CD4-positive, alpha-beta T cell treated with Interleukin-21 for 1 hour (primary cell): ENCODE results near the gene SESN3.
A peak's percentile ranks its signal among the peaks of the same experiment; 100 is the strongest.
"Not testable (repeated sequence)": the region's sequence is repeated elsewhere in the genome, so short reads cannot be mapped to it uniquely, and the experiment has no call there.

ENCODE experiments used
- DNase-seq: peaks from one replicate; pipeline ENCODE4 v3.0.0-alpha.2; 2020

SESN3 gene, protein sequence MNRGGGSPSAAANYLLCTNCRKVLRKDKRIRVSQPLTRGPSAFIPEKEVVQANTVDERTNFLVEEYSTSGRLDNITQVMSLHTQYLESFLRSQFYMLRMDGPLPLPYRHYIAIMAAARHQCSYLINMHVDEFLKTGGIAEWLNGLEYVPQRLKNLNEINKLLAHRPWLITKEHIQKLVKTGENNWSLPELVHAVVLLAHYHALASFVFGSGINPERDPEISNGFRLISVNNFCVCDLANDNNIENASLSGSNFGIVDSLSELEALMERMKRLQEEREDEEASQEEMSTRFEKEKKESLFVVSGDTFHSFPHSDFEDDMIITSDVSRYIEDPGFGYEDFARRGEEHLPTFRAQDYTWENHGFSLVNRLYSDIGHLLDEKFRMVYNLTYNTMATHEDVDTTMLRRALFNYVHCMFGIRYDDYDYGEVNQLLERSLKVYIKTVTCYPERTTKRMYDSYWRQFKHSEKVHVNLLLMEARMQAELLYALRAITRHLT

DNA sequence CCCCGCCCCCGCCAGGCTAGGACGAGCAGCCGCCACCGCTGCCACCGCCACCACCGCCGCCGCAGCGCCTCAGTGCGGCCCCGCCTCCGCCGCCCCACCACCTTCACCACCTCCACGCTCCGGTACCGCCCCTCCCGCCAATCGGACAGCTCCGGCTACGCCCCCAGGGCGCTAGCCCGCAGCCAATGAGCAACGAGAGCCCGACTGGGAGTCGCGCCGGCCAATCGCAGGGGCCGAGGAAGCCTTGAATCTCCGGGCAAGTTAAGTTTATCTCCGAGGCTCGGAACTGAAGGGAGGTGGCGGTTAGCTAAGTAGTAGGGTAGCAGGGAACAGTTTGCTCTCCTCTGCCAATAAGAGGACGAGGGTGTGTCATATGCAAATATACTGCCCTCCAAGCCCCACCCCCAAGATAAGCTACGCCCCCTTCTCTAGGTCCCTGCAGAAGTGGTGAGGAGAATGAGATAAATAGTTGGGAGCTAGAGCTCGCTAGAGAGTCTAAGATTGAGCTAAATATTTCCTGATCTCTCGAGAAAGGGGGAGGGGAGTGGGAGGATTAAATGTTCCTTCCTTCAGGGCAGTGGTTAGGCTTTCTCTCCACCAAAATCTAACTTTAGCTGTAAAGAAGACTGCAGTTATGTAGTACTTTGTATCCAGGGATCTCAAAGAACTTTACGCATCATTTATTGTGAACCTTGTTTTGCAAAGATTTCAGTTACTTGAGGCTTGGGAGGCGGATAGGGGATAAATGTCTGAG lies at the start of gene SESN3:
Gene SESN3, minus strand, starts transcription at position 76 of the 754 bp plus-strand sequence. CDS start 342 bp downstream, outside the sequence.
- peak; percentile 99 for DNase-seq

DNA sequence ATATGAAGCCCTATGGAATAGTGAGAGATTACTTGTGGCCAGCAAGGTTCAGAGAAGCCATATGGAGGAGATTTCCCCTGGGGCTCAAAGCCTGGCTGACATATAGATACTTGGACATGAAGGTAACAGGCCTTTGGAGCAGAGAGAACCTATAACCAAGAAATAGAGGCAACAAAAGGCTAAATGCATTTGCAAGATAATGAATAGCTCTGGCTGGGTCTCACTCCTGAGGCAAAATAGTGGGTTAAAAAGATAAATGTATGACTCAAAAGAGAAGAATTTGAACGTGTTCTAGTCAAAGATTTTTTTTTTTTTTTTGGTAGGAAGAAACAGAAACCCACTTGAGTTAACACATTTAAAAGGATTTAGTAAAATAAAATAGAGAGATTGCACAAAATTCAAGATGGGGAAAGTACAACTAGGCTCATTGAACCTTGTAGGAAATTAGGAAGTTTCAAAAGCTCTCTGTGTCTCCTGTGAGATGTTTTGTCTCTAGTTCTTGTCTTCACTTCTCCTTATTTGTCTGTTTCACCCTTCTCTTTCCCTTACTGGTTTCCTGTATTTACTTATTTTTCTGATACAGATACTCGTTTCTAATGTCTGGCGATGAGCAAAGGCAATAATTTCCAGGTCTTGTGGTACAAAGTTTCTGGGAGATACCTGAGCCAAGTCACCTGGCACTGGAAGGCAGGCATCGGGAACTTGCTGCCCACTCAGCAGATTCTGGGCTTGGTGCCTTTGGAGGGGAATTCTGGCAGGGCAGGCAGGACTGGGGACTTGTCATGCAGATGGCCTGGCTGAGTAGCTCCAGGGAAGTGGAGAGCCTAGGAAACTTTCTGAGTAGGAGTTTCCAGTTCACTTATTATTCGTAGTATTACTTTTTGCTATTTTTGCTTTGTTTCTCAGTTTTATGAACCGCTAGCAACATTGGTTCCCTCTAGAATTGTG lies 49.2 kb upstream of the SESN3 start:
- DNase-seq = no peak

DNA sequence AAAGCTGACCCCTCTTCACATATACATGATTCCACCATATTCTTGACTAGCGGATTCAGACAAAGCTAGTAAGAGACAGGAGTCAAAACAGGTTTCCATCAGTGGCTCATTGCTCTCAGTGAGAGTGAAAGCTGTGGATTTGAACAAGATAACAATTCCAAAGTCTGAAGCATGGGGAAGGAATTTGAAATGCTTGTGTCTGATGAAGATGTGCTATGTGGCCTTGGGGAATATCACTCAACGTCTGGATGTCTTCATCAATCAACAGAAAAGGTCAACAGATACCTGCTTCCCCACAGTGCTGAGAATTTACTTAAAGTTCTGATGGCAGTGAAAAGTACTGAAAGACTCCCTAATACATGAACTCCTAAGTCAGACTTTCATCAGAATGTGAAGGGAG lies 46.9 kb upstream of the SESN3 start:
- no peak for DNase-seq

DNA sequence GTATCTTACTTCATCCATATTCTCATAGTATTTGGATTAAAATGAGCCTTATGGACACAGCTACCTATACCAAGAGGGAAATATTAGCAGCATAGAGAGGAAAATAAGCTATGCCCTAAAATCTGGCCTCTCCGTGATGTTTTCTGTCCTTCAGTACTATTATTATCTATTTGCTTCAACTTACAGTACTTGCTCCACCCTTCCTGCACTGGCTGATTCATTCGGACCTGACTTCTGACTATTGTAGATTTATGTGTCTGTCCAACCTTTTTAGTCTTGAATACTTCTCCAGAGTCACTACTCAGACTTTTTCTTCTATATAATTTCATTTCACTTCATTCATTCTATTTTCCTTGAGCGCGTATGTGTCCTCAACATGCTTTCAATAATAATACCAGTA lies 45.1 kb upstream of the SESN3 start:
- no peak for DNase-seq

DNA sequence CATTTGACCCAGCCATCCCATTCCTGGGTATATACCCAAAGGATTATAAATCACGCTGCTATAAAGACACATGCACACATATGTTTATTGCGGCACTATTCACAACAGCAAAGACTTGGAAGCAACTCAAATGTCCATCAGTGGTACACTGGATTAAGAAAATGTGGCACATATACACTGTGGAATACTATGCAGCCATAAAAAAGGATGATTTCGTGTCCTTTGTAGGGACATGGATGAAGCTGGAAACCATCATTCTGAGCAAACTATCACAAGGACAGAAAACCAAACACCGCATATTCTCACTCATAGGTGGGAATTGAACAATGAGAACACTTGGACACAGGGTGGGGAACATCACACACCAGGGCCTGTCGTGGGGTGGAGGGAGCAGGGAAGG lies 42.6 kb upstream of the SESN3 start:
- DNase-seq = not testable (repeated sequence)

DNA sequence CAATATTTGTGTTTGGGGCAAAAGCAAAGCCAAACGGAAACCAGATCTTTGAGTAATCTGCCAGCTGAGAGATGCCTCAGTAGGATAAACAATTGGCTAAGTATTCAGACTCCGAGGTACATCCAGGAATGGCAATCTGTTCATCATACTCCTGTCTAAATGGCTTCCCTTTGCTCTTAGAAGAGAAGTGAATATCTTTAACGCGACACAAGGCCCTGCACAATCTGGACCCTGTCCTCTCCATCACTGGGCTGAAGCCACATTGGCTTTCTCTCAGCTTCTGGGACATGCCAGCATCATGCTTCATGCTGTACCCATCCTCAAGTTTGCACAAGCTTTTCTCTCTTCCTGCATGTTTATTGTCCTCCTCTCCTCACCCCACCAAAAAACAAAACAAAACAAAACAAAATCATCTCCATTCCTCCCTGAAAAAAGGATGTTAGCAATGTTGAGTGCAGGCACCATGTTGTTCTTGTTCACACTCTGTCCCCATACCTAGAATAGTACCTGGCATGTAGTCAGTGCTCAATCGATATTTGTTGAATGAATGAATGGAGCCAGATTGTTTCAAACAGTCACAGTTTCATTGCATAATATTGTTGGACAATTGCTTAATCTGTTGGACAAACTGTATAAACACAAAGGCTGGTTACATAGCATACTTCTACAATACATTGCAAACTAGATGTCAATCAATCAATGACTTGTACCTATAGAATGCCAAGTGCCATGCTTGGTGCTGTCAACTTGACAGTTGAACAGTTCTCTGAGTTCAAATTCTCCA lies 38.2 kb upstream of the SESN3 start:
- DNase-seq = no peak

DNA sequence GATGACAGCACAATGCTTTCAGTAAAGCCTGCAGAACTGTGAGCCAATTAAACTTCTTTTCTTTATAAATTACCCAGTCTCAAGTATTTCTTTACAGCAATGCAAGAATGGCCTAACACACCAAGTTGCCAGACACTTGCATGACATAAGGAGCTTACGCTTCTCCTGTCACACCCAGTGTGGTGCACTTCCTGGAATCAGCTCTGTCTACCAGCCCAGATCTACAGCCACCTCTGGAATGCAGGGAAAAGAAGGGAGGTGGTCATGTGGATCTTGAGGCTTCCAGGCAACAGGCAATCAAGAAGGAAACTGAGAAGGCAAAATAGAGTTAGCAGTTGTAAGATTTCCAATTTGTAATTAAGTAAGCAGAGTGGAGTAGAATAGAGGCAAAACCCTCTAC lies 37.4 kb upstream of the SESN3 start:
- no peak for DNase-seq

DNA sequence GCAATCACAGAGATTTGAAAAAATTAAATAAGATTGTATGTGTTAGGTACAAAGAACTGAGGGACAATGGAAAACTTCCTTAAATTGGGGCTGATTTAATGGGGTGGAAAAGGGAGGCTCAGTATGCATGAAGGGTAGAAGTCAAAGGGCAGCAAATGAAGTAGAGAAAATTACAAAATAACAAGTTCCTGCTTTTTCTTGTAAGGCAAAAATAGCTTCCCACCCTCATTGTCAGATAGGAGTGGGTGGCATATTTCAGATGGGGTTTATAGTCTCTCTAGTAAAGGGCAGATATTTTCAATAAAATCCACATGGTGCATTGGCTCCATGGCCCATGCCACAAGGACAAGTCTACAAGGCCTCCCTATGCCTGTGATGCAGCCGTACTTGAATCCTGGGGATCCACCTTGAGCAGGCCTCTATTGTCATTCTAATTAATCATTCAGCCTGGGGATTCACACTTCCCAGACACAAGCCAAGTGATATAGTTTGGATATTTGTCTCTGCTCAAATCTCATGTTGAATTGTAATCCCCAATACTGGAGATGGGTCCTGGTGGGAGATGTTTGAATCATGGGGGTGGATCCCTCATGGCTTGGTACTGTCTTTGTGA lies 36.7 kb upstream of the SESN3 start:
- no peak for DNase-seq

DNA sequence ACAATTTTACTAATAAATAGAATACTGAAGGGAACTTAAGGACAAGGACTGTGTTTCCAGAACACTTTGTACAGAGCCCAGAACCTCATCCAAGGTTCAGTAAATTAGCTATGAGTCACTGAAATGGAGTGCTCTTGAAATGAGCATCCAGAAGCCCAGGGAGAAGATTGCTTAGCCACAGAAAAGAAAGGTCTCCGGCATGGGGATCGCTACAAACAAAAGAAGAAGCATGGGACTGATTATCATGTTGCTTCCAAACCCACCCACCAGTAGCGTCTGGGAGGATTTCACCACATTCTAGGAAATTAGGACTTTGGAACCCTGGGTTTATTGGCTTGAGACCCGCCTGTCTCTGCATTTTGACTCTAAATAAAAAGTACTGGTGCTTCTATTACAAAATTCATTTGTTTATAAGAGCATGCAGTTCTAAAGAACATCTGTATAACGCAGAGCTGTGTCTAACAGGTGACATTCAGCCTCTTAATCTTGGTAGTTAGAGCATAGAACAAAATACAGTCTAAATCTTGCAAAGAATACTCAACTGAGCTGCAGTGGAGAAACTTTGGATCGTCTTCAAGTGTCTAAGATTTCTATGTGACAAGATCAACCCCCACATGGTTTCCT lies 35.9 kb upstream of the SESN3 start:
- DNase-seq = no peak

DNA sequence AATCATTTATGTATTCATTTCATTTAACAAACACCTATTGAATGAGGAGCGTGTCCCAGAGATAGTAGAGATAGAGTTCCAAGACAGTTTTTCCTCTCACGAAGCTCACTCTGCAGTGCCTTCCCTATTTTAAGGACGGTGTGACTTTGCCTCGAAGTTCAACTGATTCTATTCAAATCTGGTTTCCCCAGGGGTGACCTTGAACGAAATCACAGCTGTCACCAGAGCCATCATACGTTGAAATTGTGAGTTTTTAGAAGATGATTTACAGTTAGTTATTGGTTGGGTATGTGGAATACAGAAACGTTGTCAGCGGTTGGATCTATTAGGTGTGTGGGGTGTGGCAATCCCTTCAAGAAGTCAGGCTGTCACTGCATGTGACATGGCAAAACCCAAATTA lies 33.9 kb upstream of the SESN3 start:
- no peak for DNase-seq

DNA sequence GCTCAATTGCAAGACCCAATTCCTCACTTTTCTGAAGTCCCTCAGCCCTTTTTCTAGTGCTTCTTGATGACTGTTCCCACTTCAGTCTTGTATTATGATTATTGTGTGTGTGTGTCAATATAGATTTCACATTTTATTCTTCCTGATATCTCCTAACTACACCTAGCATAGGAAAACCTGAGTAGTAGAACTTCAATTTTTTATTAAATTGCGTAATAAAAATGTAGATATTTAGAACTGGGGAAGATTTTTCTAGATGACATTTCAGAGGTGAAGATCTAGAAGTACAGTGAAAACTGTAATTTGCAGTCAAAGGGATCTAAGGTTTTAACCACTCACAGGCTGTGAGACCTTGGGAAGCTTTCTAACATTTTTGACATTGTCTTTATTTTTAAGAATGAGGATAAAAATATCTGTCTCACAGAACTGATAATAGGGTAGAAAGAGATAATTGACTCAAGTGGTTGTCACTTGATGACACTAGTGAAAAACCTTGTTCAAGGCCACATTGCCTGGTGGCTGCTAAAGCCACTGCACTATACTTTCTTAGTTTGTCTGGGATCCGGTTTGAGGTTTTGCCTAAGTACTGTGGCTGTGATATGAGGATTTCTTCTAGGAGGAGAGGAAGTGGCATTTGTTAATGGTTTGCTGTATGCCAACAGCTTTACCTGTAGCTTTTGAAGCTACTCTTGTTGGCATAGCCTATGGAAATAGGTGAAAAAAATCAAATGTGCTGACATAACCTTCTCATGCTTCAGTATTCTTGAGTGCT lies 32.2 kb upstream of the SESN3 start:
- no peak for DNase-seq

DNA sequence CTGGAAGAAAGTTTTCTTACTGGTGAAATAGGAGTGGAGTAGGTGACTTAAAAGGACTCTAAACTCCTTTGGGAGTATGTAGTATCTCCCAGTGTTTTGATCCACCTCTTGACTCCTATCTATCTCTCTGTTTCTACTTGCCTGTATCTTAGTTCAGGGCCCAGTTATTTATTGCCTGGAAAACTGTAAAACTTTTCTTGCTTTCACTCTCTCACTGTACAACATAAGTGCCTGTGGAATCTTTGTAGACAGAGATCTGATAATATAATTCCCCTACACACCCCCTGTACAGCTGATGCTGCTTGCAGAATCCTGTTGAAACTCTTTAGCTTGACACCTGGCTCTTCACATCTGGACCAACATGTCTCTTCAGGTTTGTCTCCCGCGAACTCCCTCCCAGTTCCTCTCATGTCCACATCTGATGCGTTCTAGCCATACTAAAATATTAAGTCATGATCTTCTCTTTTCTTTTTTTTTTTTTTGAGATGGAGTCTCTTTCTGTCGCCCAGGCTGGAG lies 26.5 kb upstream of the SESN3 start:
- no peak for DNase-seq

DNA sequence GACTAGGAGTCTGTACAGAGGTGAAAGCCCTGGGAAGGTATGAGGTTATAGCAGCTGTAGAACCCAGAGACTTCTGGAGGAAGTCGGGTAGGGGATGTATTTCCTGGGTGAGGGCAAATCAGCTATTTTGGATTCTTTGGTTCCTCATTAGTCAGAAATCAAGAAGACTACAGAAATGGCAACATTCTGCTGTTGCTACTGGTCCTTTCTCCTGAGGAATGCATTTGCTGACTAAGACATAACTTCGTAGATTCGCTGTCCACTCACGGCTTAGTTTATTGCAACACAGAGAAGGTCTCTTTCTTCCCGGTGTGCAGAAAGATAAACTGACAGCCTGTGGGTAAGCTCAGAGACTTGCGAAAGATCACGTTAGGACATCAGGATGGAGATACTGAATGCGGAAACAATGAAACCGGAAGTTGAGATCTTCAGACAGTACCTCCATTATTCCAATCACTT lies 25.3 kb upstream of the SESN3 start:
- DNase-seq = peak; percentile 19

DNA sequence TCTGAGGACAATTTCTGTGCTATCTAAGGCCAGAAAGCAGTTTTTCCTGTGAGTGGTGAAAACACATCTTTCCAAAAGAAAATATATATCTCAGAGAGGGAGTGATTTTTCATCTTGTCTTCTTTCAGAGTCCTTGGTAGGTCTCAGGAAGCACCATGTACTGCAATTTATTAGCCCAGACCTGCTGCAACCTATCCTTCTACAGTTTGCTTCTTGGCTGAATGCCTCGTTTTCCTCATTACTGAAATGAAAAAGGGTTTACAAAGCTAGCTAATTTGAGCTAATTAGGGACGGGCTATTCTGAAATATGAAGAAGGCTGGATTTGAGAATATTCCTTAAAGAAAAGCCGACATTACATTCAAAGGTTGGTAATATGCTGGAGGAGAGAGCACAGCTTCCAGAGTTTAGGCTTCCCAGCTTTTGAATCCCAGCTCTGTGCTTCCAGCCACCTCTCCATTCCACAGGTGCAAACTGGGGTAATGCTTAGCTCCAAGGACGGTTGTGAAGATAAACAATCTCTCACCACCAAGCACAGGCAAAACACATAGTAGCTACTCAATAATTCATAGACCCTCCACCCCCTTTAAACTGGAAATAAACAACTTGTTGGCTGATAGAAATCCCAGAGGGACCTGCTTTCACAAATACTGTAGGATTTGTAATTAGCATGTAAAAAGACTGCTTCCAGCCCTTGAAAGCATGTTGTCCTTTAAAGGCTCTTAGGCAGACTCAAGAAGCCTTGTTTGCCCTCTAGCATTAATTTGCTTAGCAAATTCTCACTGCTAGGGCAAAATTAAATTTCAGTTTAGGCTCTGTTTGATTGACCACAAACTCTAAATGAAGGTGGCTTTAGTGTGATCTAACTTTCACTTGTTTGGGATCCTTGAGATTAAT lies 24.5 kb upstream of the SESN3 start:
- DNase-seq = no peak

DNA sequence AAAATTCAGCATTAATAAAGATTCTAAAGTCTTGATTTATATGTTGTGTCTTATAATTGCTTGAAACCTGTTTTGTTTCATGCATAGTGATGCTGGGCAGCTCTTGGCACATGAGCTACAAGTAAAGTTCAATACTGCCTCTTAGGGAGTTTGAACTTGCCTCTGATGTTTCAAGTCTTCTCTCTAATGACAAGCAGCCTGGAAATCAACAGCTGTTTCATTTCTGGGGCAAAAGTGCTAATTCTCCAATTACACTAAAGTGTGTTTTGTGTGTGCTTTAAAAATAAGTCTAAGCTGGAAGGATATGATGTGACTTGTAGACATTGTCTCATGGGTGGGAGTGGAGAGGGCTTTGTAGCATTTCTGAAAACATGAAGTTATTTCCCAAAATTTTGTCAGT lies 23.7 kb upstream of the SESN3 start:
- DNase-seq = no peak

DNA sequence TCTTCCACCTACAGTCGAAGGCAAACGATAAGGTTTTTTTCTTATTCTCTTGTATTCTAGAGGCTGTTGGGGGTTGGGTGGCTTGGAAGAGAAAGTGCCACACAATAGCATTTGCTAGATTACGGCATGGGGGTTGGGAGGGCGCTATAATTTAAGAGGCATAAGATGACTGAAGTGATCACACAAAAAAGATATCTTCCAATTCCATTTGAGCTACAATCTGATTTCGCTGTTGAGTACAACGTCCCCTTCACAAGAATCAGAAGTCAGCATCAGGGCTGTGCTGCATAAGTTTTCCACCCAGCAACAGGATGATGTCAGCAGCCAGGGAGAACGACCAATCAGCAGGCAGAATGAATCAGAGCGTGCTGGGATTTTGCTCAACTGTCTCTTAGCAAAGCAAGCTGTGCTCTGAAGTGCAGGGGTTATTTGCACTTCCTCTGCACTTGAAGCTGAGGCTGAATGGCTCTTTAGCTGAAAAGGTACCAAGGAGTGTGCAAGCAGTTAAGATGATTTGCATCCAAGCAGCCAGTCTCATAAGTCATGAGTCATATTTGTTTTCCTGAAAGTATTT lies 23.2 kb upstream of the SESN3 start:
- DNase-seq = peak; percentile 89

DNA sequence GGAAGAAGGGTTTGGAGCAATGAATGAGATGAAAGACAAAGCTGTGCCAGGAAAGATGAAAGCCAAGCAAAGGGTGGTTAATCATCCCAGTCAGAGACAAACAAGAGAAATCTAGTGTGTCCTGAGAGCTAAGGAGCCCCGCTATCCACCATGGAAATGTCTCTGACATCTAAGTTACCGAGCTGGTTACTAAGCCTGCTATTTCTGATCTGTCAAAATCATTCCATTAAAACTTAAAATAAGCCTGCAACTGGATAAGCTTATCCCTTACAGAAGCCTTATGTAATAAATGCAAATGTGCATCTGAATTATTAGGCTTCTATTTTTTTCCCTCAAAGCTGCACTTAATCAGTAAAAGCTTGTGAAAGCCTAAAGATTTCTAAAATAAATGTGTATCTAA lies 22.1 kb upstream of the SESN3 start:
- no peak for DNase-seq

DNA sequence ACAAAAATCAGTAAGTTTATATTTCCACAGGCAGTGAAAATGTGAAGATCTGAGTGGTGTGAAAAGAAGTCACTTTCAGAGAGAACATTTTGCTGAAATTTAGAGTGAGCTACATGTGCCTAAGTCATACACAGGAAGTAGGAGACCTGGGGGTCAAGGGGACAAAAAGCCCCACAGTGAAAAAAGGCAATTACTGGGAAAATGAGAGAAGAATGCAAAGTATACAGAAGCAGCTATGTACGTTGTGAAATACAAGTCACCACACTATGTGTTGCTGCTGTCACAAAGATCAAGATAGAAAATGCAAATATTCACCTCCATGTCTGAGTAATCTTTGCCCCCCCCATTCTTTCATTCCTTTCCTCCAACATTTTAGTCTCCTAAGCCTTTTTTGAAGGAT lies 21.6 kb upstream of the SESN3 start:
- no peak for DNase-seq

DNA sequence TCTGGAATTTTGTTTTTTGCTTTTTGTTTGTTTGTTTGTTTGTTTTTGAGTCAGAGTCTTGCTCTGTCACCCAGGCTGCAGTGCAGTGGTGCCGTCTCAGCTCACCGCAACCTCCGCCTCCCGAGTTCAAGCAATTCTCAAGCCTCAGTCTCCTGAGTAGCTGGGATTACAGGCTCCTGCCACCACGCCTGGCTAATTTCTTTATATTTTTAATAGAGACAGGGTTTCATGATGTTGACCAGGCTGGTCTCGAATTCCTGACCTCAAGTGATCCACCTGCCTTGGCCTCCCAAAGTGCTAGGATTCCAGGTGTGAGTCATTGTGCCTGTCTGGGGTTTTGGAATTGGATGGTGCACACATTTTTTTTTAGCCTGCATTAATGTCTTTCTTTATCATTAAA lies 20.9 kb upstream of the SESN3 start:
- not testable (repeated sequence) for DNase-seq
